OCI-M1 (cell line): Measurements from ENCODE around the gene TSPAN9.

ENCODE experiments used
- DNase-seq: peaks from one replicate; lab custom pipeline; 2025; lab: John Stamatoyannopoulos, UW

The TSPAN9 gene

DNA sequence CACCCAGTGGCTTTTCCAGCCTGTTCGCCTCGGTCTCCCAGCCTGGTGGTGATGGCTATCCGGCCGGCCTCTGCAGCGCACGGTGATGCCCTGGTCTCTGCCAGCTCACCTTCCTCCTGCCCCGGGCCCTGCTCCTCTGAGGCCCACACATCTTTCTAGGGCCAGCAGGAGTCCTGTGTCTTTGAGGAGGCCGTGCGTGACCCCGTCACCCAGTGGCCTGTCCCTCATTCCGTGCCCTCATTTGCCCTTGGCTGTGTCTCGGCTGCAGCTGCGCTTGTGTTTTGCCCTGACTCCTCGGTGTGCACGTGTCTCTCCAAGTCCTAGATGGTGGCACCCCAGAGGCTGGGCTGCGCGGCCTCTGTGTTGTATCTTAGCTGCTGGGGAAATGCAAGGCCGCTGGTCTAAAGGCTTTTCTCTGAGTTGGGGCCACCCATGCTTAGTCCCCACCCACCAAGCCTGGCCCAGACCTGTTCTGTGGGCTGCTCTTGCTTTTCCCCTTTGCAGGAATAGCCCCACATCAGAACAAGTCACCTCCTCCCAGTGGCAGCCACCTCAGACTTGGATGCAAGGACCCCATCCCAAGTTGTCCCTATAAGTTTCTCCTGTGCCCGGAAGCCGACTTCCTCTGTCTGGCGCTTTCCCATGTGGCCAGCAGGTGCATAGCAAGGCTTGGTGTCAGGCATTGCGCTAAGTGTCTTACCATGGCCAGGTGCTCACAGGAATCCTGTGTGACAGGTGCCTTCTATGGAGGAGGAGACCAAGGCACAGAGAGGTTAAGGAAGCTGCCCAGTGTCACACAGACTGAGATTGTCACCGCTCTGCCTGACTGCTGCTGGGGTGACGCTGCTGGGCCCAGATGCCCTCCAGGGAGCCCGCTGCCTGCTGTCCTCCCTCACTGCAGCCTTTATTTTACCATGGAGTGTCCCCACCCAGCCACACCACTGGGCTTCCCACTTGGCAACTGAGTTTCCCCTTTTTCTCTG lies 64.5 kb downstream of the TSPAN9 start:
- no peak for DNase-seq

GRCh38 chr12:3142386-3142785 lies 65.2 kb downstream of the TSPAN9 start:
- no peak for DNase-seq

- DNase-seq = no peak
These were observed 67.3 kb downstream of the TSPAN9 start for GRCh38 chr12:3144495-3144894.

GRCh38 chr12:3145033-3145432 lies 67.9 kb downstream of the TSPAN9 start:
- no peak for DNase-seq

- no peak for DNase-seq
These were observed 68.5 kb downstream of the TSPAN9 start for GRCh38 chr12:3145546-3146310.

DNA sequence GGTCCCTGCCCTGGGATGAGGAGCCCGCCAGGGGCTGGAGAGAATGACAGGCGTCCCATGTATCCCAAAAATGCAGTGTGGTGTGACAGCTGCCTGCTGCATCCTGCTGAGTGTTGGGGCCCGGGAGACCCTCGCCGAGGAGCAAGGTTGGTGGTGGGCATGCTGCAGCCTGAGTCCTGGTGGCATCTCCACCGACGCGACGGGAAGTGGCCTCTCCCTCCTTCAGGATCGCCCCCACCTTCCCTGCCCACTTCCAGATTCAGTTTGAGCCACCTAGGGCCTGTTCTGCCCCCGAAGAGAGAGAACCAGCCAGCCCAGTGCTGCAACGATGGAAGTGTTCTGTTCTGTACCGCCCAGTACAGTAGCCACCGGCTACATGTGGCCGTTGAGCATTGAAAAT lies 70.1 kb downstream of the TSPAN9 start:
- no peak for DNase-seq

- DNase-seq = no peak
These were observed 71.3 kb downstream of the TSPAN9 start for GRCh38 chr12:3148366-3149000.

GRCh38 chr12:3149515-3150307 lies 72.5 kb downstream of the TSPAN9 start:
- DNase-seq = no peak

GRCh38 chr12:3150308-3150670 lies 73.1 kb downstream of the TSPAN9 start:
- no peak for DNase-seq

- no peak for DNase-seq
These were observed 74.0 kb downstream of the TSPAN9 start for GRCh38 chr12:3150931-3151835.

- no peak for DNase-seq
These were observed 74.9 kb downstream of the TSPAN9 start for GRCh38 chr12:3152011-3152511.

GRCh38 chr12:3152892-3153291 lies 75.7 kb downstream of the TSPAN9 start:
- DNase-seq = no peak

- DNase-seq = no peak
These were observed 76.8 kb downstream of the TSPAN9 start for GRCh38 chr12:3154006-3154405.

DNA sequence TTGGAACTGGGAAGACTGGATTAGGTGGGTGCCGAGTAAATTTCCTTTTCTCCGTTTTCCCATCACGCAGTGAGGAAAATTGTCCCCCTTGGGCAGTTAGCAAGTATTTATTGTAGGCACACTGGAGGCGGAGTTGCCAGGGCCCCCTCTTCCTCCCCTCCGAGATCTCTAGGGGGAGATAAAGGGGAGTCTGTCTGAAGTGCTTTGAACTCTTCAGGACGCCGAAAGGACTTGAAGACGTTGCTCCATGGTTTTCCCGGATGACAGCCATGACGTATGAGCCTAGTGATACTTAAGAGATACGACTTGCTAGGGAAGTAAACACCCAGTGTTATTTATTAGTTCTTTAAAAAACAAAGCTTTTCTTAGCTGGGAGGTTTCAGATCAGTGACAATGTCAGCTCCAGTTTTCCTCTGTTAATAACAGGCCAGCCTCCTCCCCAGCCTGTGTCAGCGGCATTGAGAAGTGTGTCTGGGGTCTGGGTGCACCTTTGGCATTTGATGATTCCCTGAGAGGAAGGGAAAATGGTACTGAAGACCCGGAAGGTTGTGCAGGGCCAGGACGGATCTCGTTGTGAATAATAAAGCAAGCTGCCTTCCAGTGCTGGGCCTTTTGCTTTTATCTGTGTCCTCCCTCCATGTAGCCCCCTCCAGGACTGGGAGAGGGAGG lies 78.7 kb downstream of the TSPAN9 start:
- no peak for DNase-seq

- no peak for DNase-seq
These were observed 80.6 kb downstream of the TSPAN9 start for GRCh38 chr12:3157581-3158323.

DNA sequence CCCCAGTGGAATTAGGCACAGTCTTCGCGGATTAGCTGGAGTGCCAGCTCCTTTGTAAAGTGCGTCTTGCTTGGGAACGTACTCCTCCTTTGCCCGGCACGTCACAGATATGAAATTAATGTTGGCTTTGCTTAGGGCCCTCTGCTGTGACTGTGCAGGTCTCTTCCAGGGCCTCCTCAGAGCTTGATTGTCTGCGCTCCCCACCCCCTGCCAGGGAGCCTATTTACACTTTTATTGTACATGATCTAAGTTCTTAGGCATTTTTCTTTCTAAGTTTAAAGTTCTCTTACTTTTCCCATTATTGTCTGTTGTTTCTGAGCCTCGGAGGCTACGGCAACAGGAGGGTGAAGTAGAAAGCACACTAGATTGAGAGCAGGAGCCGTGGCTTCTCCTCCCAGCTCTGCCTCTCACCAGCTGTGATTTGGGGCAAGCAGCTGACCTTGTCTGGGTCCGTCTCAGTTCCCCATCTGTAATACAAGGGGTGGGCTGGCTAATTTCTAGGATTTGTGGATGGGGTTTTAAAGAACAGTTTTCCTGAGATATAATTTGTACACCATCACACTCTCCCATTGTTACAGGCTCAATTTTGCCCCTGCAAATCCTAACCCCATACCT lies 81.8 kb downstream of the TSPAN9 start:
- no peak for DNase-seq

- DNase-seq = no peak
These were observed 82.9 kb downstream of the TSPAN9 start for GRCh38 chr12:3160081-3160480.

- no peak for DNase-seq
These were observed 84.7 kb downstream of the TSPAN9 start for GRCh38 chr12:3161861-3162260.
